ENCODE results near the gene KCNK10.

The KCNK10 gene

GRCh38 chr14:88323086-88323522, at the start of gene KCNK10:
KCNK10 (minus strand) TSS chr14:88323269; CDS start chr14:88322798, 471 bp downstream.
- no peak for DNase-seq

- DNase-seq, result no peak
These were observed 46.4 kb upstream of the KCNK10 start for GRCh38 chr14:88369496-88369895.

- no peak for DNase-seq
These were observed 41.8 kb upstream of the KCNK10 start for GRCh38 chr14:88364710-88365413.

GRCh38 chr14:88363644-88364043, 40.6 kb upstream of the KCNK10 start:
- no peak for DNase-seq

- no peak for DNase-seq
These were observed 36.4 kb upstream of the KCNK10 start for GRCh38 chr14:88359500-88359899.

- no peak for DNase-seq
These were observed 31.3 kb upstream of the KCNK10 start for GRCh38 chr14:88354358-88354757.

- no peak for DNase-seq
These were observed 29.6 kb upstream of the KCNK10 start for GRCh38 chr14:88352698-88353097.

GRCh38 chr14:88351966-88352691, 29.1 kb upstream of the KCNK10 start:
- DNase-seq, result no peak

- DNase-seq, result no peak
These were observed 25.5 kb upstream of the KCNK10 start for GRCh38 chr14:88348546-88348945.

- no peak for DNase-seq
These were observed 23.1 kb upstream of the KCNK10 start for GRCh38 chr14:88346048-88346639.

- no peak for DNase-seq
These were observed 19.9 kb upstream of the KCNK10 start for GRCh38 chr14:88342980-88343379.

- no peak for DNase-seq
These were observed 17.3 kb upstream of the KCNK10 start for GRCh38 chr14:88340357-88340756.

GRCh38 chr14:88333036-88333435, 10.0 kb upstream of the KCNK10 start:
- no peak for DNase-seq

- no peak for DNase-seq
These were observed 4.4 kb upstream of the KCNK10 start for GRCh38 chr14:88327497-88327896.

- DNase-seq, result no peak
These were observed 3.5 kb upstream of the KCNK10 start for GRCh38 chr14:88326352-88327103.

- no peak for DNase-seq
These were observed 2.8 kb upstream of the KCNK10 start for GRCh38 chr14:88325883-88326282.

- no peak for DNase-seq
These were observed 1.9 kb upstream of the KCNK10 start for GRCh38 chr14:88324930-88325329.

- no peak for DNase-seq
These were observed 1.4 kb upstream of the KCNK10 start for GRCh38 chr14:88324491-88324890.

GRCh38 chr14:88323523-88324199, 592 bp upstream of the KCNK10 start:
- no peak for DNase-seq

GRCh38 chr14:88322504-88323085, 474 bp downstream of the KCNK10 start:
- DNase-seq, result no peak

GRCh38 chr14:88321692-88322503, 1.2 kb downstream of the KCNK10 start:
- no peak for DNase-seq
